OCI-LY3 (cell line): ENCODE measurements around the gene FOXN4.
A peak's percentile ranks its signal among the peaks of the same experiment; 100 is the strongest.

Experiments used
- H2AFZ ChIP-seq: fragments of 200-600, 300-600 bp; shearing (Covaris generic); 2 replicates; pipeline ENCODE4 v1.6.0; 2014; ENCODE audit warnings: antibody characterized with exemption, low read depth, low read length
- H3K27ac ChIP-seq: fragments of 200-600, 300-600 bp; sonication (generic); 2 replicates; pipeline ENCODE4 v1.5.1; 2014; ENCODE audit warnings: mild to moderate bottlenecking, low read length, moderate library complexity, mixed read lengths
- H3K27me3 ChIP-seq: fragments of 200-600, 300-600 bp; sonication (generic); 2 replicates; pipeline ENCODE4 v1.6.1; 2014; ENCODE audit warnings: low read depth, low read length, mixed read lengths
- H3K36me3 ChIP-seq: fragments of 200-600, 300-600 bp; sonication (generic); replicated peaks from 2 replicates; pipeline ENCODE3; 2014; ENCODE audit warnings: low read depth, low read length, mixed read lengths
- H3K4me1 ChIP-seq: fragments of 300-600, 200-600 bp; sonication (generic); 2 replicates; pipeline ENCODE4 v1.6.1; 2014; ENCODE audit warnings: low read length, mixed read lengths
- H3K4me2 ChIP-seq: fragments of 200-600, 300-600 bp; sonication (generic); 2 replicates; pipeline ENCODE4 v1.6.1; 2014; ENCODE audit warnings: low read length, mixed read lengths
- H3K4me3 ChIP-seq: fragments of 300-600, 200-600 bp; sonication (generic); 2 replicates; pipeline ENCODE4 v1.5.1; 2014; ENCODE audit warnings: antibody characterized with exemption, mild to moderate bottlenecking, low read length, moderate library complexity
- H3K79me2 ChIP-seq: fragments of 300-600, 200-600 bp; shearing (Covaris generic); 2 replicates; pipeline ENCODE4 v1.6.1; 2014; ENCODE audit warnings: mild to moderate bottlenecking, low read length, mixed read lengths
- H3K9ac ChIP-seq: fragments of 300-600, 200-600 bp; shearing (Covaris generic); 2 replicates; pipeline ENCODE4 v1.6.0; 2014; ENCODE audit warnings: mild to moderate bottlenecking, low read length, moderate library complexity
- H3K9me3 ChIP-seq: fragments of 200-600, 300-600 bp; shearing (Covaris generic); 2 replicates; pipeline ENCODE4 v1.6.1; 2014; ENCODE audit warnings: low read length, mixed read lengths; ENCODE audit not compliant: insufficient read depth
- H4K20me1 ChIP-seq: fragments of 200-600, 300-600 bp; sonication (generic); 2 replicates; pipeline ENCODE4 v1.6.1; 2016; ENCODE audit warnings: low read length, mixed read lengths; ENCODE audit not compliant: insufficient read depth
- CTCF ChIP-seq: fragments of 200-600, 300-600 bp; sonication (generic); IDR thresholded peaks from 2 replicates; pipeline ENCODE4 v1.5.1; 2014; ENCODE audit warnings: antibody characterized with exemption, low read length, low read depth
- EZH2phosphoT487 ChIP-seq: fragments of 200-600 bp; shearing (Covaris generic); IDR thresholded peaks from 2 replicates; pipeline ENCODE4 v1.6.1; 2018; ENCODE audit warnings: antibody characterized with exemption, mixed run types, low read depth

The FOXN4 gene

DNA sequence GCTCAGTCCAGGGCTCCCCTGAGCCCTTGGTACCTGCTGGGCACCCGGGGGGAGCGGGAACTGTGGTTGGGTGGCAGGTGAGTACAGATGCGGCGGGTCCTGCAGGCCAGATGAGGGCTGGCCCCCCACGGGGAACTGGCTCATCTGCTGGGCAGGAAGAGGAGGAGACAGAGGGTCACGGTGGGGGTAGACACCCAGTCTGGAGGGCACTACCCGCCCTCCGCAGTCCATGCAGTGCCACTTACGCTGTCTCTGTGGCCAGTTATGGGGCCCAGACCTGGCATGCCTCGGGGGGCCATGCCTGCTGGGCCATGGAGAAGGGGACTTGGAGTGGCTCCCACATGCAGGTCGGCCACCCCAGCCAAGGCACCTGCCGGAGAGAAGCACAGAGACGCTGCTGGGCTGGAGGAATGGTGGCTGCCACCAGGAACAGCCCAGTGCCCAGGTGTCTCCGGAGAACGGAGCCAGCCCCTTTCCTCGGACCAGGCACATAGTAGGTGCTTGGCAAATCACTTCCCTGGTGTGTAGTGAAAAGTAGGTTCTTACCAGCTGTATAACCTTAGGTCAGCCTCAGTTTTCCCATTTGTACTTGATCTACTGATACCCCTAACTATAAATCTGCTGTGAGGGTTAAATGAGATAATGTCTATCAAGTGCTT lies 21.1 kb downstream of the FOXN4 start:
- Histone ChIP-seq H3K4me3 (no peak overlapping the region), H2AFZ (no peak overlapping the region), H3K27me3 (no peaks in the 10 kb centered on the region), H3K4me2 (0 out of 2 replicates have a peak overlapping the region, but pooled peaks have one; percentile 1), H4K20me1 (no peaks in the 10 kb centered on the region), H3K9ac (no peak overlapping the region), H3K79me2 (no peaks in the 10 kb centered on the region), H3K4me1 (no peaks in the 10 kb centered on the region), H3K36me3 (no peaks in the 10 kb centered on the region), H3K9me3 (no peaks in the 10 kb centered on the region), H3K27ac (no peak overlapping the region)
- TF ChIP-seq EZH2phosphoT487 (no peak), CTCF (no peak)

DNA sequence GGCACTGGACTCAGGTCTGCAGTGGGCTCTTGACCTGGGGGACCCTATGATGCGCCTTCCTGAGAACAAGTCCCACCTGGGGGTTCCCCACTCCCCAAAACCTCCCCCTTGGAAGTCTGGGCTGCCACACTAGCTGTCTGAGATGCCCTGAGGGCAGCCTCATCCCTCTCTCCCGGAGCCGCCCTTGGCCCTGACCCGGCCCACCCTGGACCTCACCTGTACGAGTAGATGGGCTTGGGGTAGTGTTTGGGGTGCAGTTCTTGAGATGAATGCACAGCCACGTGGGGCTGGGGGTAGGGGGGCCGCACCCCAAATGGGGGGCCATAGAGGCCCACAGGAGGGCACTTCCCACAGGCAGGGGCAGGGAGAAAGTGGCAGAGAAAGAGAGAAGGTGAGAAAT lies 21.9 kb downstream of the FOXN4 start:
- H3K9me3 ChIP-seq = no peaks in the 10 kb centered on the region
- H3K36me3 ChIP-seq = no peaks in the 10 kb centered on the region
- no peak overlapping the region for H3K4me2 ChIP-seq
- no peak overlapping the region for H3K9ac ChIP-seq
- no peak for TF ChIP-seq EZH2phosphoT487
- H2AFZ ChIP-seq = no peak overlapping the region
- H4K20me1 ChIP-seq = no peaks in the 10 kb centered on the region
- H3K4me3 ChIP-seq = no peak overlapping the region
- no peak overlapping the region for H3K27ac ChIP-seq
- H3K27me3 ChIP-seq = no peaks in the 10 kb centered on the region
- no peaks in the 10 kb centered on the region for H3K4me1 ChIP-seq
- H3K79me2 ChIP-seq = no peaks in the 10 kb centered on the region

GRCh38 chr12:109286652-109287051 lies 22.4 kb downstream of the FOXN4 start:
- H2AFZ ChIP-seq = no peak overlapping the region
- no peaks in the 10 kb centered on the region for H3K79me2 ChIP-seq
- no peak overlapping the region for H3K9ac ChIP-seq
- no peak overlapping the region for H3K27ac ChIP-seq
- H3K4me3 ChIP-seq = no peak overlapping the region
- H3K4me1 ChIP-seq = no peaks in the 10 kb centered on the region
- TF ChIP-seq EZH2phosphoT487 (no peak), CTCF (no peak)
- no peak overlapping the region for H3K4me2 ChIP-seq
- H3K36me3 ChIP-seq = no peaks in the 10 kb centered on the region
- H4K20me1 ChIP-seq = no peaks in the 10 kb centered on the region
- H3K9me3 ChIP-seq = no peaks in the 10 kb centered on the region
- H3K27me3 ChIP-seq = no peaks in the 10 kb centered on the region

GRCh38 chr12:109286252-109286651 lies 22.8 kb downstream of the FOXN4 start:
- Histone ChIP-seq H3K9ac (no peak overlapping the region), H3K4me3 (no peak overlapping the region), H3K27ac (no peak overlapping the region), H4K20me1 (no peaks in the 10 kb centered on the region), H3K79me2 (no peaks in the 10 kb centered on the region), H3K9me3 (no peaks in the 10 kb centered on the region), H2AFZ (no peak overlapping the region), H3K27me3 (no peaks in the 10 kb centered on the region), H3K4me1 (no peaks in the 10 kb centered on the region), H3K4me2 (no peak overlapping the region), H3K36me3 (no peaks in the 10 kb centered on the region)
- TF ChIP-seq EZH2phosphoT487 = no peak
- TF ChIP-seq CTCF = no peak
